Endodermal cell (in vitro differentiated cells): ENCODE results near the gene DENND5B. TPM values are rescaled to one million over a fixed set of nuclear protein-coding genes. Genes with fewer than 3 reads are reported as not detected.
"Not testable (repeated sequence)": the region's sequence is repeated elsewhere in the genome, so short reads cannot be mapped to it uniquely, and the experiment has no call there.

Experiments
- DNase-seq: peaks from one replicate; pipeline ENCODE4 v3.0.0-alpha.2; 2017
- H3K27ac ChIP-seq: 2 replicates; pipeline ENCODE4 v1.5.1; 2013; ENCODE audit warnings: mild to moderate bottlenecking, low read depth, low read length, moderate library complexity
- H3K27me3 ChIP-seq: 2 replicates; pipeline ENCODE4 v1.6.1; 2013; ENCODE audit warnings: mild to moderate bottlenecking, low read length, moderate library complexity; ENCODE audit not compliant: insufficient read depth, control insufficient read depth, poor library complexity, severe bottlenecking
- H3K36me3 ChIP-seq: 2 replicates; pipeline ENCODE4 v1.7.0; 2013; ENCODE audit warnings: mild to moderate bottlenecking, low read length, moderate library complexity; ENCODE audit not compliant: control insufficient read depth, insufficient read depth
- H3K4me1 ChIP-seq: one replicate; pipeline ENCODE4 v1.7.0; 2013; ENCODE audit warnings: low read length; ENCODE audit not compliant: control insufficient read depth, insufficient read depth
- H3K4me3 ChIP-seq: 2 replicates; pipeline ENCODE4 v1.5.1; 2013; ENCODE audit warnings: mild to moderate bottlenecking, low read length, moderate library complexity
- H3K9ac ChIP-seq: 2 replicates; pipeline ENCODE4 v1.6.1; 2013; ENCODE audit warnings: mild to moderate bottlenecking, low read length, moderate library complexity; ENCODE audit not compliant: poor library complexity, severe bottlenecking; ENCODE audit errors: extremely low read depth
- H3K9me3 ChIP-seq: 2 replicates; pipeline ENCODE4 v1.6.1; 2013; ENCODE audit warnings: mild to moderate bottlenecking, low read length, moderate library complexity; ENCODE audit not compliant: control insufficient read depth
- H3K27ac Mint-ChIP-seq: 2 replicates; pipeline ENCODE4 v1.8.0; 2020; ENCODE audit warnings: mixed read lengths
- H3K27me3 Mint-ChIP-seq: 2 replicates; pipeline ENCODE4 v1.8.0; 2021; ENCODE audit warnings: mild to moderate bottlenecking, mixed read lengths; ENCODE audit not compliant: insufficient read depth
- H3K36me3 Mint-ChIP-seq: 2 replicates; pipeline ENCODE4 v1.8.0; 2020; ENCODE audit warnings: low read depth, mixed read lengths
- H3K4me1 Mint-ChIP-seq: 2 replicates; pipeline ENCODE4 v1.8.0; 2020; ENCODE audit warnings: mixed read lengths
- H3K4me3 Mint-ChIP-seq: 2 replicates; pipeline ENCODE4 v1.8.0; 2020; ENCODE audit warnings: mild to moderate bottlenecking, moderate library complexity, mixed read lengths
- H3K9me3 Mint-ChIP-seq: 2 replicates; pipeline ENCODE4 v1.8.0; 2020; ENCODE audit warnings: mild to moderate bottlenecking, mixed read lengths
- WGBS, 2 experiments: methylation state at CpG; one replicate each; pipeline versions ENCODE4 v1.1.5 to v1.1.7; 2013; ENCODE audit warnings: missing lambda C conversion rate in 2 of 2, mixed read lengths in 1 of 2; ENCODE audit not compliant: insufficient coverage in 1 of 2, insufficient read length in 1 of 2; 5-methylcytosine and 5-hydroxymethylcytosine counted together
- total RNA-seq, 2 donors: library from RNA; stranded (reverse); fragmentation: NEBNext Ultra II Directional in 1 of 2; extraction: Animal tissue kit (Norgen Biotek cat#: 25700) in 1 of 2; gene quantifications; 2 replicates in 1 of 2; 3 replicates in 1 of 2; pipeline ENCODE4 v1.2.1, GENCODE V29; 2021
- TF ChIP-seq, protein P1 (sequence below): fragments of 200-600 bp; sonication (generic); conservative IDR thresholded peaks from 2 replicates; pipeline ENCODE4 v1.5.0; 2021; ENCODE audit warnings: antibody characterized with exemption, mild to moderate bottlenecking

Gene DENND5B
- total RNA-seq, 2 donors from 2014 or later: 24.5 to 34.2 TPM

DNA sequence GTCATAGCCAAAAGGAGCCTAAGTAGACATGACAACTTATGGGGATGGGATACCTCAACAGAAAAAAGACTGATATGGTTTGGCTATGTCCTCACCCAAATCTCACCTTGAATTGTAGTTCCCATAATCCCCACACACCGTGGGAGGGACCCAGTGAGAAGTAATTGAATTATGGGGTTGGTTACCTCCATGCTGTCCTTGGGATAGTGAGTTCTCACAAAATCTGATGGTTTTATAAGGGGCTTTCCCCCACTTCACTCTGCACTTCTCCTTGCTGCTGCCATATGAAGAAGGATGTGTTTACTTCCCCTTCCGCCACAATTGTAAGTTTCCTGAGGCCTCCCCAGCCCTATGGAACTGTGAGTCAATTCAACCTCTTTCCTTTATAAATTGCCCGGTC is 89.9 kb downstream of the DENND5B start:
- H3K27ac Mint-ChIP-seq: peak overlapping the region; percentile 45
- H3K27me3 Mint-ChIP-seq, H3K4me1 ChIP-seq, H3K4me3 Mint-ChIP-seq, H3K27me3 ChIP-seq, H3K27ac ChIP-seq, H3K4me3 ChIP-seq, H3K9ac ChIP-seq, H3K36me3 ChIP-seq, DNase-seq: not testable (repeated sequence)
- H3K36me3 Mint-ChIP-seq: peaks cover 12% of the 10 kb centered on the region
- H3K4me1 Mint-ChIP-seq: peaks cover 28% of the 10 kb centered on the region
- WGBS, 2 experiments: 83 to 92% methylated on average over 1 to 2 of the region's 3 CpGs
- H3K9me3 ChIP-seq: peaks cover 18% of the 10 kb centered on the region
- peaks cover 17% of the 10 kb centered on the region for H3K9me3 Mint-ChIP-seq
- TF ChIP-seq, protein P1, sequence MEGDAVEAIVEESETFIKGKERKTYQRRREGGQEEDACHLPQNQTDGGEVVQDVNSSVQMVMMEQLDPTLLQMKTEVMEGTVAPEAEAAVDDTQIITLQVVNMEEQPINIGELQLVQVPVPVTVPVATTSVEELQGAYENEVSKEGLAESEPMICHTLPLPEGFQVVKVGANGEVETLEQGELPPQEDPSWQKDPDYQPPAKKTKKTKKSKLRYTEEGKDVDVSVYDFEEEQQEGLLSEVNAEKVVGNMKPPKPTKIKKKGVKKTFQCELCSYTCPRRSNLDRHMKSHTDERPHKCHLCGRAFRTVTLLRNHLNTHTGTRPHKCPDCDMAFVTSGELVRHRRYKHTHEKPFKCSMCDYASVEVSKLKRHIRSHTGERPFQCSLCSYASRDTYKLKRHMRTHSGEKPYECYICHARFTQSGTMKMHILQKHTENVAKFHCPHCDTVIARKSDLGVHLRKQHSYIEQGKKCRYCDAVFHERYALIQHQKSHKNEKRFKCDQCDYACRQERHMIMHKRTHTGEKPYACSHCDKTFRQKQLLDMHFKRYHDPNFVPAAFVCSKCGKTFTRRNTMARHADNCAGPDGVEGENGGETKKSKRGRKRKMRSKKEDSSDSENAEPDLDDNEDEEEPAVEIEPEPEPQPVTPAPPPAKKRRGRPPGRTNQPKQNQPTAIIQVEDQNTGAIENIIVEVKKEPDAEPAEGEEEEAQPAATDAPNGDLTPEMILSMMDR: peak; percentile 45

DNA sequence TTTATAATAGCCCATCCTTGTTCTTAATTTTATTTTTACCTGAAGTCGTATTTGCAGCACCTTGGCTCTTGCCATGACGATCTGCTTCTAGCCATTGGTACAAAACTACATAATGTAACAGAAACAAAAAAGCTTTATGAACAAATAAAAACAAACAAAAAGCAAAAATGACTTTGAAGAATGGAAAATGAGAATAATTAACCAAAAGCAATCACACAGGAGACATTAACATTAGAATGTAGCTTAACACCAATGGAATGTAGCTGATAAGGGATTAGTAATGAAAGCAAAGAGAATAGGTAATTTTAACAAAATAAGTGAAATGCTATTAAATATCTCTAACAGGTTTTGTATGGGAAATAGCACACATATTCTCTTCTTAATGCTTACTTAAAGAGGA is 91.4 kb downstream of the DENND5B start:
- no peak overlapping the region for H3K4me3 ChIP-seq
- H3K36me3 ChIP-seq: peaks cover 11% of the 10 kb centered on the region
- H3K9ac ChIP-seq: no peak overlapping the region
- TF ChIP-seq, protein P1: no peak
- H3K4me1 ChIP-seq: no peaks in the 10 kb centered on the region
- Mint-ChIP-seq H3K27ac (no peak overlapping the region), H3K36me3 (peaks cover 19% of the 10 kb centered on the region), H3K9me3 (peaks cover 4% of the 10 kb centered on the region), H3K27me3 (no peaks in the 10 kb centered on the region), H3K4me1 (peaks cover 28% of the 10 kb centered on the region), H3K4me3 (no peak overlapping the region)
- H3K9me3 ChIP-seq: peaks cover 4% of the 10 kb centered on the region
- H3K27me3 ChIP-seq: no peaks in the 10 kb centered on the region
- H3K27ac ChIP-seq: no peak overlapping the region
- WGBS, 2 experiments: 54% methylated on average over 2 of the region's 2 CpGs; no CpG with 5 or more reads in 1 of the 2 experiments
- DNase-seq: no peak

DNA sequence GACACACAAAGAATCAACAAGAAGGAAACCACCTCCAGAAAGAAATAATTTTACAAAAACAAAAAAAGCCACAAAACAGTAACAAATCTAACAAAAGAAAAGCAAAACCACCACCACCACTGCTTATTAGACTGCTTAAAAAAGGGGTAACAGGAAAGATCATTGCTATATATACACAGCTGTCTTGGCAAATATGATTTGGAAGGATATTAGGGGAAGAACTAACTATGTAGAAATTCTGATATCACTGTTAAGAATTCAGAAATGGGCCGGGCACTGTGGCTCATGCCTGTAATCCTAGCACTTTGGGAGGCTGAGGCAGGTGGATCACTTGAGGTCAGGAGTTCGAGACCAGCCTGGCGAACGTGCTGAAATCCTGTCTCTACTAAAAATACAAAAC is 92.5 kb downstream of the DENND5B start:
- 98 to 100% methylated on average over 2 to 4 of the region's 4 CpGs for WGBS, 2 experiments
- no peak for DNase-seq

More for the DNA sequence above, 92.5 kb downstream of the DENND5B start:
- Mint-ChIP-seq H3K9me3 (no peaks in the 10 kb centered on the region), H3K36me3 (peaks cover 28% of the 10 kb centered on the region), H3K27ac (peak overlapping the region; percentile 28), H3K4me3 (no peak overlapping the region), H3K4me1 (peaks cover 25% of the 10 kb centered on the region), H3K27me3 (no peaks in the 10 kb centered on the region)
- Histone ChIP-seq H3K4me1 (no peaks in the 10 kb centered on the region), H3K4me3 (no peak overlapping the region), H3K36me3 (peaks cover 15% of the 10 kb centered on the region), H3K27me3 (no peaks in the 10 kb centered on the region), H3K9me3 (no peaks in the 10 kb centered on the region), H3K27ac (no peak overlapping the region), H3K9ac (no peak overlapping the region)
- TF ChIP-seq, protein P1: no peak
